Measurements from ENCODE around the gene TNK2.
"Not testable (repeated sequence)": the region's sequence is repeated elsewhere in the genome, so short reads cannot be mapped to it uniquely, and the experiment has no call there.

Gene TNK2

GRCh38 chr3:195907934-195908693 lies at the start of gene TNK2:
Gene TNK2, minus strand, starts transcription at chr3:195908551. Its CDS starts 19,963 bp downstream, at chr3:195888588.
- no peak for DNase-seq (ENCODE audit: low read depth, low spot score)

GRCh38 chr3:195956577-195956976 lies 48.2 kb upstream of the TNK2 start:
- no peak for DNase-seq (ENCODE audit: low read depth, low spot score)

GRCh38 chr3:195955416-195955841 lies 47.1 kb upstream of the TNK2 start:
- DNase-seq (ENCODE audit: low read depth, low spot score), result not testable (repeated sequence)

GRCh38 chr3:195954752-195955119 lies 46.4 kb upstream of the TNK2 start:
- DNase-seq (ENCODE audit: low read depth, low spot score), result not testable (repeated sequence)

- not testable (repeated sequence) for DNase-seq (ENCODE audit: low read depth, low spot score)
These were observed 45.9 kb upstream of the TNK2 start for GRCh38 chr3:195954052-195954751.

GRCh38 chr3:195952590-195952989 lies 44.2 kb upstream of the TNK2 start:
- DNase-seq (ENCODE audit: low read depth, low spot score), result not testable (repeated sequence)

- not testable (repeated sequence) for DNase-seq (ENCODE audit: low read depth, low spot score)
These were observed 43.3 kb upstream of the TNK2 start for GRCh38 chr3:195951443-195952177.

- not testable (repeated sequence) for DNase-seq (ENCODE audit: low read depth, low spot score)
These were observed 42.4 kb upstream of the TNK2 start for GRCh38 chr3:195950731-195951130.

GRCh38 chr3:195950164-195950563 lies 41.8 kb upstream of the TNK2 start:
- DNase-seq (ENCODE audit: low read depth, low spot score), result not testable (repeated sequence)

- DNase-seq (ENCODE audit: low read depth, low spot score), result not testable (repeated sequence)
These were observed 38.8 kb upstream of the TNK2 start for GRCh38 chr3:195946910-195947699.

- not testable (repeated sequence) for DNase-seq (ENCODE audit: low read depth, low spot score)
These were observed 33.0 kb upstream of the TNK2 start for GRCh38 chr3:195941265-195941815.

GRCh38 chr3:195940806-195941205 lies 32.5 kb upstream of the TNK2 start:
- DNase-seq (ENCODE audit: low read depth, low spot score), result not testable (repeated sequence)

GRCh38 chr3:195939526-195940470 lies 31.4 kb upstream of the TNK2 start:
- not testable (repeated sequence) for DNase-seq (ENCODE audit: low read depth, low spot score)

GRCh38 chr3:195933044-195933430 lies 24.7 kb upstream of the TNK2 start:
- DNase-seq (ENCODE audit: low read depth, low spot score), result not testable (repeated sequence)

- no peak for DNase-seq (ENCODE audit: low read depth, low spot score)
These were observed 24.2 kb upstream of the TNK2 start for GRCh38 chr3:195932418-195933043.

GRCh38 chr3:195931582-195932273 lies 23.4 kb upstream of the TNK2 start:
- no peak for DNase-seq (ENCODE audit: low read depth, low spot score)

- no peak for DNase-seq (ENCODE audit: low read depth, low spot score)
These were observed 21.1 kb upstream of the TNK2 start for GRCh38 chr3:195929452-195929851.

GRCh38 chr3:195921334-195921791 lies 13.0 kb upstream of the TNK2 start:
- no peak for DNase-seq (ENCODE audit: low read depth, low spot score)

- no peak for DNase-seq (ENCODE audit: low read depth, low spot score)
These were observed 9.8 kb upstream of the TNK2 start for GRCh38 chr3:195918176-195918575.
